Stimulated activated CD4-positive, alpha-beta T cell treated with anti-CD3 and anti-CD28 coated beads, Interleukin-1b, Interleukin-23, amount 100 ng/mL, for 1 hour (primary cell): Measurements from ENCODE around the gene ELP1.

Source experiments
- DNase-seq, 2 donors: peaks; one replicate each; pipeline ENCODE4 v3.0.0-alpha.2; 2020; ENCODE audit warnings: low read depth in 2 of 2

ELP1 gene

GRCh38 chr9:108882052-108882888 lies 51.7 kb downstream of the ELP1 start:
- no peak for DNase-seq

GRCh38 chr9:108880738-108881316 lies 53.1 kb downstream of the ELP1 start:
- no peak for DNase-seq

GRCh38 chr9:108877524-108877923 lies 56.4 kb downstream of the ELP1 start:
- no peak for DNase-seq

GRCh38 chr9:108876425-108876824 lies 57.5 kb downstream of the ELP1 start:
- DNase-seq: no peak

DNA sequence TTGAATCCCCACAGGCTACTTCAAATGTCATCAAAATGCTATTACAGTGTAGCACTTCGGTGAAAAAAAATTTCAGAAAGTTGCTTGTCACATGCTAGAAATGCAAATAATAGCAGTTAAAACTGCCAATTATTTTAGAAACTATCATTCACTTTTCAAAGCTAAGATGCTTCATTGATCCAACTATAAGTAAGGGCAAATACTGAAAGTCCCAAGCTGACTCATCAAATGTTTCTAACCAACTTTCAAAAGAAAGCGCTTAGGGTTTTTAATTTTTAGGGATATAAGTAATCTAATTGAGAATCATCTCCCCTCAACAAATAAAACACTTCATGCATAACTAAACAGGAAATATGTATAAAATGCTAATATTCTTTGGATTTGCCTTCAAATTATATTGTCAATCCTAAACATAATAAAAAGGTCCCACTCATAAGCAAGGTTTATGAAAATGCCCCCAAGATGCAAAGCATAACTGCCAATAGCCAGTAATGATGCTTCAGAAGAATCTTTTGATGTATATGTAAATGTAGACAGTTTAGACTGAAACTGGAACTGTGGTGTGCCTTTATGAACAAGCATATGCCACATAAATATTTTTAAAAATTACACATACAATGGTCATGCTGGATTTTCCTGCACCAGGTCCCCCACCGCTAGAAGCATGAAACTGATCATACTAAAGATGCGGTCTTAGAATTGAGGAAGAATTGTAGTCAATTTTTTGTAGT lies 59.7 kb downstream of the ELP1 start:
- no peak for DNase-seq

DNA sequence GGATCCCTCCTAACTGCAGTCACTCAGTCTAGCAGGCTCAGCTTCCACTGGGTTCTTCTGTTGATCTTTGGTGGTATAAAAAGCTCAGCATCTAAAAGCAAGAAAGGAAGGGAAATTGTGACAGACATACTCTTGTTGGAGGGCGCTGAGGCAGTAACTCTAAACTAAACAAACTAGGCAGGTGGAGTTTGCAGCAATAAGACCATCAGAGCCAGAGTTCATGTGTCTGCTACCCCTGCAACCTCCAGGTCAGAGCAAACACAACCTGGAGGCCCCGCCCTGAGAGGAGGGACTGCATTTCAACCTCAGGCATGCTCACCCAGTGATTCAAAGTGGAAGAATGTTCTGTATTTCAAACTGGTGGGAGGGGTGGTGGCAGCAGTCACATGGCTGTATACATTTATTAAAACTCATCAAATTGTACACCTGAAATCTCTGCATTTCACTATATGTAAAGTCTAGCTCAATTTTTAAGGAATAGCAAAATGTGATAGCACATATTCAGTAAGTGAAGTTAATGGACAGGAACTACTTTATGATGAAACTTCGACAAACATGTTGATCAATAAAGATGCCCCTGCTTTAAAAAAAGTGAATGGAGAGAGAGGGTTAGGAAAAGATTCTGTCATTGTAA lies 64.7 kb downstream of the ELP1 start:
- DNase-seq: no peak

DNA sequence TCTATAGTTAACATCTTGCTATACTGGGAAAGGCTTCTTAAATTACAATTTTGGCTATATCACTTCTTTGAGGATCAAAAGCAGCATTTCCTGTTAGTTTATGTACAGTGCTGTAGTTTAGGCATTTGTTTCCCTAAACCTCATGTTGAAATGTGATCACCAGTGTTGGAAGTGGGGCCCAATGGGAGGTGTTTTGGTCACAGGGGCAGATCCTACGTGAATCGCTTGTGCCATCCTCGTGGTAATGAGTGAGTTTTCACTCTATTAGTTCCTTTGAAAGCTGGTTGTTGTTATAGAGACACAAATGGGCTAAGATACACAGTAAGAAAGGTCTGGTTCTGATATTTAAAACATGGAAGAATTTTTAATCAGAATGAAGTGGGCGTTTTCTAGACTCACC lies 66.1 kb downstream of the ELP1 start:
- no peak for DNase-seq

DNA sequence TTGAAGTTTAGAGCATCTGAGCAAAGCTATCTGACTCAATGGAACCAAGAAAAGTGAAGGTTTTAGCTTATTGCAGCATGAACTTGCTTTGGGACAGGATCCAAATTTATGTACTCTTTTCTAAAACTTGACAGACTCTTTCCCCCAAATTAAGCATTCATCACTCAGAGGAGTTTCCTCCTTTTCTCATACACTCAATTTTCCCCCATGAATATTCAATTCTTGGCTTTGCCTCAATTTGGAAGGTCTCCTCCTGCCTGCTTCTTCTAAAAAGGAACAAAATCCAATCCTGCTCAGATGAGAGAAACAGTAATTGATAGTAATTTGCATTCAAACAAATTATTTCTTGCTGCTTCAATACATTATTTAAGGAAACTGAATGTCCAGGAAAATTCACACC lies 66.8 kb downstream of the ELP1 start:
- no peak for DNase-seq

DNA sequence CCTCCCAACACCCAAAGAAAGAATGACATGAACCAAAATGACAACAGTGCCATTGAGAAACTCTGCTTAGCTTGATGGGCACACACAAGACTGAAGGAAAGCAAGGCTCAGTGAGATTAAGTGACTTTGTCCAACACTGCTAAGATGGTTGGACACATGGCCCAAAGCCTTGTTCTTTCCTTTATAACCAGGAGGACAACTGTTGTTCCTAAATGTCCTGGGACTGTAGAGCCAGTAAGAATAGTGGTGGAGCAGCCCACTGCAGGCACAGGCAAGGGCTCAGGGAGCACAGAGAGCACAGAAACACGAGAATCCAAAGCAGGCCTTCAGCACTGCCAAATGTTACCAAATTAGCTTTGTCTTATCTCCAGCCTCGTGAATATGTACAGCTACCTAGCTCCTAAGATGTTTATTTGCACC lies 67.9 kb downstream of the ELP1 start:
- DNase-seq: no peak

- DNase-seq: no peak
Measured at GRCh38 chr9:108865037-108865436, 68.9 kb downstream of the ELP1 start.

GRCh38 chr9:108864446-108864845 lies 69.5 kb downstream of the ELP1 start:
- DNase-seq: no peak

GRCh38 chr9:108863891-108864290 lies 70.0 kb downstream of the ELP1 start:
- DNase-seq: no peak

- no peak for DNase-seq
Measured at GRCh38 chr9:108861997-108862396, 71.9 kb downstream of the ELP1 start, which contains the start of gene ACTL7A. TSS of gene ACTL7A (plus strand) at chr9:108862266. CDS start at chr9:108862323, 57 bp downstream.

DNA sequence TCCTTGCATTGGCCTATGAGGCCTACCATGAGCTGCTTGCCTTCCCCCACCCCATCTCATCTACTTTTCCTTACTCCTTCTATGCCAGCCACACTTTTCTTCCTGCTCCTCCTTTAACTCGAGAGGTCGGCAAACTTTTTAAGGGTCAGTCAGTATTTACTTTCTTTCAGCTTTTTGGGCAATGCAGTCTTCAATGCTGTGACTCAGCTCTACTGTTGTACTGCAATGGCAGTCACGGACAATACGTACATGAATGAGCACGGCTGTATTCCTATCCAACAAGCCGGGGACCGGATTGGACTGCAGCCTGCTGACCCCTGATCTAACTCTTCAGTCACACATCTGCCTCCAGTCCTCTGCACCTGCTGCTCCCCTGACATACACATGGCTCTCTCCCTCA lies 72.5 kb downstream of the ELP1 start:
- DNase-seq: no peak

GRCh38 chr9:108860764-108861163 lies 73.2 kb downstream of the ELP1 start:
- no peak for DNase-seq

GRCh38 chr9:108860354-108860753 lies 73.6 kb downstream of the ELP1 start:
- DNase-seq: no peak

DNA sequence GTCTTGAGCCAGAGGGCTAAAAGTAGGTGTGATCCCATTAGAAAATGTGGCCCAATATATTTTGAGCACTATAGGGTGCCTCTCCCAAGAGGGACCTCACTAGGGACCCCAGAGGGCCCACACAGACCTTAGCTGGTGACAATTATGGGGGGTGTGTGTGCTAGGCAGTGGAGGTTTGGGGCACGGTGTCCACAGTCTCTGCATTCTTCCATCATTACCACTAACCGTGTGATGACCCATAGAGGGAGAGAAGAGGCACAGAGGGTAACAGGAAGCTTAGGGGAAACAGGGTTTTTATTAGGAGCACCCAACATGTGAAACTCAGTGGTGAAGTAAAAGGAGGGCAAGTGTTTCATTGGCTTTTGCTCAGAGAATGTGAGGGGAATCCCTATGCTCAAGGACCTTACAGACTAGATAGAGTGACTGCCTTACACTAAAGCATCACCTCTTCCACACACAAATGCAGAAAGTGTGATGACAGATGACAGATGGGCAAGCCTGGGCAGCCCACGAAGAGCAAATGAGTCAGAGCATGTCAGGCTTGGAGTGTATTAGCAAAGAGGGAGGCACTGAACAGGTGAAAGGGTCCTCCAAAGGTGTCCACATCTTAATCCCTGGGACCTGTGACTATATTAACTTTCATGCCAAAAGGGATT lies 74.3 kb downstream of the ELP1 start:
- no peak for DNase-seq

DNA sequence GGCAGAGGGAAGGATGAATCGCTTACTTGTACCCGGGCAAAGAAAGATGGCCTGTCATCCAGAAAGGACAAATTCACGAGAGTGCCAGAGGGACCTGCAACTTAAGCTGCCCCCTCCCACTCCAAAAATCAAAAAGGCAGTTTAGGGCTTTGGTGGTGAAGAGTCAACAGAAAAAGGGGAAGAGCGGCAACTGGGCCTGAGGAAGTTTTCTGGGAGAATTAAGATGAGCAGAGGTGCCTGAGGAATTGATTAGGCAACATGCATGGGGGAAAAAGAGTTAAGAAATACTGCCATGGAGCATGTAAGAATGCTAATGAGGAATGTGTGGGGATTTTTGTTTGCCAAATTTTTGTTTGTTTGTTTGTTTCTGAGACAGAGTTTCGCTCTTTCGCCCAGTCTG lies 76.4 kb downstream of the ELP1 start:
- DNase-seq: no peak

DNA sequence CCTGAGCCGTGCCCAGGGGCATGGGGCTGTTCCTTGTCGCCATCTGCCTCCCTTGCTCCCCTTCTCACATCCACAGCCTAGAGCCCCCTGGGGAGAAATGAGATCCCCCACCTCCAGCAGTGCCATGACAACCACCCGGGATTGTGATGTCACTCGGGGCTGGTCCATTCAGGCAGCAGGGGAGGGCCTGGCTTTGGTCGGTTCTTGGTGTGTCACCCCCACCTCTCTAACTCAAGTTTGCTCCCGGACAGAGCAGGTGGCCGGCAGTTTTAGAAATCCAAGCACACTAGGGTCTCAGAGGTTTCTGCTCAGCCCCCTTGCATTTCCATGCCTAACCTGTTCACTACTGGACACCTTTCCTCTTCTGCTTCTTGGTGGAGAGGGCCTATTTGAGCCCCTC lies 78.0 kb downstream of the ELP1 start, which contains the start of gene ACTL7B:
Gene ACTL7B, minus strand, starts transcription at position 99 of the 400 bp plus-strand sequence. Its CDS starts 56 bp downstream, at position 43.
- no peak for DNase-seq

- no peak for DNase-seq
Measured at GRCh38 chr9:108855529-108855886, 78.4 kb downstream of the ELP1 start.

GRCh38 chr9:108854641-108855528 lies 79.0 kb downstream of the ELP1 start:
- DNase-seq: no peak
